ENCODE data around the gene DYNC2LI1. TPM values are rescaled to one million over a fixed set of nuclear protein-coding genes. Genes with fewer than 3 reads are reported as not detected.

Gene DYNC2LI1
- polyA plus RNA-seq, 1 donor (not counting 4 experiments of a cell fraction or from before 2014, with no cell fraction given) = 29.9 TPM

GRCh38 chr2:43751476-43751990 is 22.3 kb upstream of the DYNC2LI1 start:
- FAIRE-seq (peak; percentile 5), DNase-seq (ENCODE audit: low read depth, low spot score) (no peak)
- no peaks in the 10 kb centered on the region for H4K20me1 ChIP-seq (ENCODE audit: control insufficient read depth, extremely low read depth, insufficient read depth, low read length)
- dilution Hi-C loops (cut with MboI; ENCODE audit: extremely low pct_ligation_motif_present, low sequenced_read_pairs) = no loop called here
- H3K4me2 ChIP-seq (ENCODE audit: control insufficient read depth, extremely low read depth, insufficient read depth, low read depth, low read length) = no peak overlapping the region
- H3K4me3 ChIP-seq (ENCODE audit: control insufficient read depth in 2 of 3, extremely low read depth in 1 of 3, insufficient read depth in 2 of 3, low read depth in 1 of 3, low read length in 3 of 3) = no peak overlapping the region
- no peaks in the 10 kb centered on the region for H3K36me3 ChIP-seq (ENCODE audit: control insufficient read depth in 2 of 2, extremely low read depth in 1 of 2, insufficient read depth in 2 of 2, low read length in 2 of 2)
- no peaks in the 10 kb centered on the region for H3K79me2 ChIP-seq (ENCODE audit: control insufficient read depth, insufficient read depth, low read length)
- H3K9me1 ChIP-seq (ENCODE audit: control insufficient read depth, extremely low read depth, insufficient read depth, low read length) = no peaks in the 10 kb centered on the region
- H3K27ac ChIP-seq (ENCODE audit: control insufficient read depth, insufficient read depth, low read length) = no peak overlapping the region
- no peaks in the 10 kb centered on the region for H3K27me3 ChIP-seq (ENCODE audit: control insufficient read depth, extremely low read depth, insufficient read depth, low read length)
- H3K9ac ChIP-seq (ENCODE audit: control insufficient read depth, extremely low read depth, insufficient read depth, low read length) = no peak overlapping the region
- H3K4me1 ChIP-seq (ENCODE audit: control insufficient read depth, extremely low read depth, insufficient read depth, low read length) = no peaks in the 10 kb centered on the region
- no peak for TF ChIP-seq EZH2 (IDR thresholded peaks at IDR 0.05; ENCODE audit: low read length)
- no peak for TF ChIP-seq CTCF (optimal IDR thresholded peaks at IDR 0.05 in 1 of 3, IDR thresholded peaks at IDR 0.05 in 1 of 3, conservative IDR thresholded peaks at IDR 0.05 in 1 of 3; ENCODE audit: extremely low read depth in 1 of 3, insufficient read depth in 2 of 3, low read length in 3 of 3)
- H2AFZ ChIP-seq (ENCODE audit: control insufficient read depth, low read length) = no peak overlapping the region
- no peaks in the 10 kb centered on the region for H3K9me3 ChIP-seq (ENCODE audit: control insufficient read depth, low read depth, low read length)

GRCh38 chr2:43752302-43752701 is 21.5 kb upstream of the DYNC2LI1 start:
- Histone ChIP-seq H3K27ac (ENCODE audit: control insufficient read depth, insufficient read depth, low read length) (no peak overlapping the region), H3K79me2 (ENCODE audit: control insufficient read depth, insufficient read depth, low read length) (no peaks in the 10 kb centered on the region), H3K4me3 (ENCODE audit: control insufficient read depth in 2 of 3, extremely low read depth in 1 of 3, insufficient read depth in 2 of 3, low read depth in 1 of 3, low read length in 3 of 3) (no peak overlapping the region), H3K9ac (ENCODE audit: control insufficient read depth, extremely low read depth, insufficient read depth, low read length) (no peak overlapping the region), H3K4me2 (ENCODE audit: control insufficient read depth, extremely low read depth, insufficient read depth, low read depth, low read length) (no peak overlapping the region), H3K36me3 (ENCODE audit: control insufficient read depth in 2 of 2, extremely low read depth in 1 of 2, insufficient read depth in 2 of 2, low read length in 2 of 2) (no peaks in the 10 kb centered on the region), H4K20me1 (ENCODE audit: control insufficient read depth, extremely low read depth, insufficient read depth, low read length) (no peaks in the 10 kb centered on the region), H3K9me1 (ENCODE audit: control insufficient read depth, extremely low read depth, insufficient read depth, low read length) (no peaks in the 10 kb centered on the region), H2AFZ (ENCODE audit: control insufficient read depth, low read length) (no peak overlapping the region), H3K4me1 (ENCODE audit: control insufficient read depth, extremely low read depth, insufficient read depth, low read length) (no peaks in the 10 kb centered on the region), H3K27me3 (ENCODE audit: control insufficient read depth, extremely low read depth, insufficient read depth, low read length) (no peaks in the 10 kb centered on the region), H3K9me3 (ENCODE audit: control insufficient read depth, low read depth, low read length) (no peaks in the 10 kb centered on the region)
- no peak for TF ChIP-seq EZH2 (IDR thresholded peaks at IDR 0.05; ENCODE audit: low read length)
- no peak for TF ChIP-seq CTCF (optimal IDR thresholded peaks at IDR 0.05 in 1 of 3, IDR thresholded peaks at IDR 0.05 in 1 of 3, conservative IDR thresholded peaks at IDR 0.05 in 1 of 3; ENCODE audit: extremely low read depth in 1 of 3, insufficient read depth in 2 of 3, low read length in 3 of 3)
- DNase-seq (ENCODE audit: low read depth, low spot score) (no peak), FAIRE-seq (no peak)
- dilution Hi-C loops (cut with MboI; ENCODE audit: extremely low pct_ligation_motif_present, low sequenced_read_pairs) = no loop called here
